GM19099 (cell line): ENCODE results near the gene ABCC4.

Experiments used
- POLR2A ChIP-seq: IDR thresholded peaks from 3 replicates; pipeline ENCODE4 v1.6.1; 2011; ENCODE audit warnings: low read depth; ENCODE audit not compliant: insufficient read length; ENCODE audit errors: extremely low read depth

ABCC4 gene

DNA sequence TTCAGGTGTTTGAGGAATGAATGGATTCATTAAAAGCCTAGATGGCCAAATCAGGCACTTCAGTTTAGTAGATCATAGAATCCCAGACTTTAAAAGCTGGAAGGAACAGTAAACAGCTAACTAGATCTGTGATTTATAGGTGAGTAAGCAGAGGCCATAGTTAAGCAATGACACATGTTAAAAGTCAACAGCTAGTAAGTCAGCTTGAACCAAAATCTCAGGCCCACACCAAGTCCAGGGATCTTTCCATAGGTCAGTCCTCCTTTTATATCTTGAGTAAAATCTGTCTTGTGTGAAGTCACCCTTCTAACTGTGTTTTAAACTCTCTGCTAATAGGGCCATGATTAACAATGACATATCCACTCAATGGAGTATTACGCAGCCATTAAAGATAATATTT, 313.4 kb downstream of the ABCC4 start:
- TF ChIP-seq POLR2A: no peak

DNA sequence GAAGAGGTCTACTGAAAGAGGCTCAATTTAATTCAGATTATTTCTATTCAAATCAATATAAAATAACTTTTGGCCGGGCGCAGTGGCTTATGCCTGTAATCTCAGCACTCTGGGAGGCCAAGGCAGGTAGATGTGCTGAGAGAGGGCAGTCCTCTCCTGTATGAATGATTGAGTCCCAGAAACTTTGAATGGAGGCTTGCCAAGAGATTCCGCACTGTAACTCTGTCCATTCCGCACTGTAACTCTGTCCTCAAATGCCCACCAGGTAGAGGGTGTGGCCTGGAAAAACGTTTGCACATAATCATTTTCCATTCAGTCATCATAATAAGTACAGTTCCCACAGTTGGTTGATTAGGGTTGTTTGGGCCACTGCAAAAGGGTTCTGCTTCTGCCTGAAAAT, 314.2 kb downstream of the ABCC4 start:
- no peak for TF ChIP-seq POLR2A

DNA sequence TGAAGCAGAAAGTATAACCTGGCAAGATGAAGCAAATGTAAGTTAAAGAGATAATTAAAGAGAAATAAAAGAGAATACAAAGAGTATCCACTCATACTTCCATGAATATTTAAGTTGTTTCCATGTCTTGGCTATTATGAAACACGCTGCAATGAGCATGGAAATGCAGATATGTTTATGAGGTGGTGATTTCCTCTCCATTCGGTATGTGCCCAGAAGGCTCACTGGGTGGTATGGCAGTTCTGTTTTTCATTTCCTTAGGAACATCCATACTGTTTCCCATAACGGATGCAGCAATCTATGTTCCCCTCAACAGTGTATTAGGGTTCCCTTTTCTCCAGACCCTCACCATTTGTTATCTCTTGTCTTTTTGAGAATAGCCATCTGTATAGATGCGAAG, 316.3 kb downstream of the ABCC4 start:
- no peak for TF ChIP-seq POLR2A

DNA sequence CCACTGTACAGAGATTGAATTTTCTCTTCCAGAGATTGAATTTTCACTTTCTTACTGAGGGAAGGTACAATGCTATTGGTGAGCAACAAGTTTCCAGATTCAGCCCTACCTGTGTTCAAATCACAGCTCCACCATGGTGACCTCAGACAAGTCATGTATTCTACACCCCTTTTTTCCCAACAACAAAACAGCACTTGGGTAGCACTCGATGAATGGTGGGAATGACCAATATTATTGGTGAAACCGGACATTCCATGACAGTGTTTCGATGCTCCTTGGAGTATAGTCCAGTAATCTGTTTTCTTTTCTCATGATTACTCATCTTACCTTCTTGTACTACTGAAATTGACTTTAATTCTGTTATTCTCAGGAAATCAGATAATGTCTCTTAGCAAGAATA, 322.7 kb downstream of the ABCC4 start:
- no peak for TF ChIP-seq POLR2A

DNA sequence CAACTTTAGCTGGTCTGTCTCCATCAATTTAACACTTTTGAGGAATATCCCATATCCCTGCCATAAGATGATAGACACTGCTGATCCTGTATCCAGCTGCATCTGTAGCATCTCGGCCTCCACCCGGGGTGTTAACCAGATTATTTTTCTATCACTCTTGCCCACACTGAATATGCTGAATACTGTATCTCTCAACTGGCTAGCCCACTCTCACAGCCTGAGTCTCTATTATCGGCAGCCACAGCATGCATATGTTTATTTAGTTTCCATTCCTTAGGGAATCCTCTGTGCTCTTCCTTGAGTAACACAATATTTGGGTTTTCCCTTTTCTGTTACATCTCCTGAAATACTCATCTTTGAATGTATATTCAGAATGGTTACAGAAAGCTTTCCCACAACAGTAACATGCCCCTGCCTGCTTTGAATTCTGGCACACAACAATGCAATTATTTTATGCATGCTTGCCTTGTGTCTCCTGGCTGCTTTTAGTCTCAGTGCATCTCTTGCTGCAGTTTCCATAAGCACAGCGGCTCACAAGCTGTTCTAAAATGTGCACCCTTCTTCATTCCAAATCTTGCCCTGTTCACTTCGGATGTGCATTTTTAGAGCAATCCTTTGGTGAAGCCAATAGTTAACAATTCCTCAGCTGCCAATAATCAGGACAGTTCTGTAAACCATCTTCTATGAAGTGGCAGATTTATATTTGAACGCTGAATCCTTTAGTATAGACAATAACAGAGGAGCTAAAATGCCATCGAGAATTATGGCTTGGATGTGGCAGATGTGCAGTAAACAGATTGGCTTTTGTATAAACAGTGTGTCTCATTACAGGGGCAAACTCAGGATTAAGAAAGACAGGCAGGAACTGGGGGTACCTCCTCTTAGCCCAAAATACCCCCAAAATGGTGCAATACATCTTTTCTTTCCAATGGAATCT, 327.0 kb downstream of the ABCC4 start:
- TF ChIP-seq POLR2A: no peak

DNA sequence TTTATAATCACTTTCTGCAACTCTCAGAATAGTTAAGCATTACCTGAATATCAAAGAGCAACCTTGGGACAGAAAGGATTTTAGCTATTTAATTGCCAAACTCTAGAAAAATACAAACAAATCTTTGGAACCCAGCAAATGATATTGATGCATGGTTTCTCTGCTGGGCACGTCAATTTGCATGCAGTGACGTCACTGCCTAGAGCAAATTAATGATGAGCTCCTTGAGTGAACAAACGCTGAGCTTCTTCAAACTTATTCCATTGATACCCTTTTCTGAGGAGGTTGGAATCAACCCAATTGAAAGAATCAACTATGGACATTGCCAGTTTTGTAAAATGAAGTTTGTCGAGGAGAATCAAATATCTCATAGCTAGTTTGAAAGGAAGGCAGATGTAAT, 329.0 kb downstream of the ABCC4 start:
- no peak for TF ChIP-seq POLR2A
